Activated CD4-positive, alpha-beta T cell treated with anti-CD3 and anti-CD28 coated beads, Interleukin-10, Interleukin-2, amounts not matched to agents 100 ng/mL and 50 ng/mL, durations not matched to agents 16 hours and 8 hours (primary cell): ENCODE results near the gene ASZ1.

ENCODE experiments used
- DNase-seq: peaks from one replicate; pipeline ENCODE4 v3.0.0-alpha.2; 2020

ASZ1 gene

GRCh38 chr7:117401293-117402002, 25.8 kb downstream of the ASZ1 start:
- no peak for DNase-seq

- DNase-seq: no peak
Observed at GRCh38 chr7:117399820-117400422, 27.4 kb downstream of the ASZ1 start.

- no peak for DNase-seq
Observed at GRCh38 chr7:117395743-117396142, 31.6 kb downstream of the ASZ1 start.

- no peak for DNase-seq
Observed at GRCh38 chr7:117393781-117394180, 33.5 kb downstream of the ASZ1 start.

GRCh38 chr7:117389871-117390270, 37.4 kb downstream of the ASZ1 start:
- DNase-seq: no peak

GRCh38 chr7:117386110-117386706, 41.1 kb downstream of the ASZ1 start:
- no peak for DNase-seq

GRCh38 chr7:117385363-117386109, 41.8 kb downstream of the ASZ1 start:
- DNase-seq: peak; percentile 6

GRCh38 chr7:117384688-117385362, 42.5 kb downstream of the ASZ1 start:
- no peak for DNase-seq

- DNase-seq: no peak
Observed at GRCh38 chr7:117383483-117384189, 43.7 kb downstream of the ASZ1 start.

GRCh38 chr7:117383046-117383445, 44.2 kb downstream of the ASZ1 start:
- no peak for DNase-seq

- no peak for DNase-seq
Observed at GRCh38 chr7:117381362-117381761, 45.9 kb downstream of the ASZ1 start.

- no peak for DNase-seq
Observed at GRCh38 chr7:117375380-117375779, 51.9 kb downstream of the ASZ1 start.

GRCh38 chr7:117372073-117372472, 55.2 kb downstream of the ASZ1 start:
- DNase-seq: no peak

GRCh38 chr7:117364339-117365080, 62.8 kb downstream of the ASZ1 start:
- no peak for DNase-seq

- no peak for DNase-seq
Observed at GRCh38 chr7:117362294-117362888, 64.9 kb downstream of the ASZ1 start.

GRCh38 chr7:117350027-117350426, 77.3 kb downstream of the ASZ1 start:
- no peak for DNase-seq

- DNase-seq: no peak
Observed at GRCh38 chr7:117349570-117349969, 77.7 kb downstream of the ASZ1 start.

- DNase-seq: no peak
Observed at GRCh38 chr7:117347962-117348672, 79.2 kb downstream of the ASZ1 start.

GRCh38 chr7:117347480-117347879, 79.8 kb downstream of the ASZ1 start:
- DNase-seq: no peak

- no peak for DNase-seq
Observed at GRCh38 chr7:117346161-117346560, 81.1 kb downstream of the ASZ1 start.

GRCh38 chr7:117338020-117338419, 89.3 kb downstream of the ASZ1 start:
- no peak for DNase-seq
